ENCODE data around the gene PDSS2.

DNA sequence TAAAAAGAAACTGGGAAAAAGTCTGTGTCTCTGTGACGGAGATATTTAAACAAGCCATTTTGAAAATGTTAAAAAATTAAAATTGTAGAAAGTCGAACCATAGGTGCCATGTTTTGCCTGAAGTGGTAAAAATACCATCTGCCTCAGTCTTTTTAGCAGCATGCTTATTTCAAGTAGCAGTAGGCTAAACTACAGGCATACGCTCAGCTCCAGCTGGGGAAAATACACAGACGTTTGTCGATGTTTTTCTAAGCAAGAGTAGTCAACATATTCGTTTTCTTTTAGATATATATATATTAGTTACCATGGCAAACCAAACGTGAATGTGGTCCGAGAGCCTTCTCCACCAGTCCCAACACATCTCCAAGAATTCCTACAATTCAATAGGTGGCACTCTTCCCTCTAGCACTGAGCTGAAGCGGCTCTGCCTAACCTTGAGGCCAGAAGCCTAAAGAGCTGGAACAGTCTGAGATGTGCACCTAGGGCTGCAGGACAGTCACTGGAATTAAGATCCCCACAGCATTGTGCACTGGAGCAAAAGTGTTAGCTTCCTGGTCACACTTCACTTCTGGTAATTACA, 273.9 kb downstream of the PDSS2 start:
- TF ChIP-seq RAD21 (IDR thresholded peaks at IDR 0.05; ENCODE audit: low read length) (peak; percentile 78), POLR2AphosphoS5 (IDR thresholded peaks at IDR 0.05; ENCODE audit: low read depth, low read length) (no peak), FOXM1 (IDR thresholded peaks at IDR 0.05; ENCODE audit: low read depth) (no peak), TAF1 (IDR thresholded peaks at IDR 0.05; ENCODE audit: borderline replicate concordance, low read depth, low read length) (no peak), SMC3 (IDR thresholded peaks at IDR 0.05; ENCODE audit: low read depth, low read length) (peak; percentile 29; the same call in 1 of the 2 replicates), MEF2A (IDR thresholded peaks at IDR 0.05; ENCODE audit: borderline replicate concordance, low read depth) (no peak), GABPA (IDR thresholded peaks at IDR 0.05; ENCODE audit: low read depth) (no peak), CHD2 (IDR thresholded peaks at IDR 0.05; ENCODE audit: low read length, partially characterized antibody) (no peak), RCOR1 (IDR thresholded peaks at IDR 0.05; ENCODE audit: low read length) (no peak)
- TF ChIP-seq, protein P1, sequence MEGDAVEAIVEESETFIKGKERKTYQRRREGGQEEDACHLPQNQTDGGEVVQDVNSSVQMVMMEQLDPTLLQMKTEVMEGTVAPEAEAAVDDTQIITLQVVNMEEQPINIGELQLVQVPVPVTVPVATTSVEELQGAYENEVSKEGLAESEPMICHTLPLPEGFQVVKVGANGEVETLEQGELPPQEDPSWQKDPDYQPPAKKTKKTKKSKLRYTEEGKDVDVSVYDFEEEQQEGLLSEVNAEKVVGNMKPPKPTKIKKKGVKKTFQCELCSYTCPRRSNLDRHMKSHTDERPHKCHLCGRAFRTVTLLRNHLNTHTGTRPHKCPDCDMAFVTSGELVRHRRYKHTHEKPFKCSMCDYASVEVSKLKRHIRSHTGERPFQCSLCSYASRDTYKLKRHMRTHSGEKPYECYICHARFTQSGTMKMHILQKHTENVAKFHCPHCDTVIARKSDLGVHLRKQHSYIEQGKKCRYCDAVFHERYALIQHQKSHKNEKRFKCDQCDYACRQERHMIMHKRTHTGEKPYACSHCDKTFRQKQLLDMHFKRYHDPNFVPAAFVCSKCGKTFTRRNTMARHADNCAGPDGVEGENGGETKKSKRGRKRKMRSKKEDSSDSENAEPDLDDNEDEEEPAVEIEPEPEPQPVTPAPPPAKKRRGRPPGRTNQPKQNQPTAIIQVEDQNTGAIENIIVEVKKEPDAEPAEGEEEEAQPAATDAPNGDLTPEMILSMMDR (IDR thresholded peaks at IDR 0.05), result peak; percentile 29
- TF ChIP-seq, protein P2, sequence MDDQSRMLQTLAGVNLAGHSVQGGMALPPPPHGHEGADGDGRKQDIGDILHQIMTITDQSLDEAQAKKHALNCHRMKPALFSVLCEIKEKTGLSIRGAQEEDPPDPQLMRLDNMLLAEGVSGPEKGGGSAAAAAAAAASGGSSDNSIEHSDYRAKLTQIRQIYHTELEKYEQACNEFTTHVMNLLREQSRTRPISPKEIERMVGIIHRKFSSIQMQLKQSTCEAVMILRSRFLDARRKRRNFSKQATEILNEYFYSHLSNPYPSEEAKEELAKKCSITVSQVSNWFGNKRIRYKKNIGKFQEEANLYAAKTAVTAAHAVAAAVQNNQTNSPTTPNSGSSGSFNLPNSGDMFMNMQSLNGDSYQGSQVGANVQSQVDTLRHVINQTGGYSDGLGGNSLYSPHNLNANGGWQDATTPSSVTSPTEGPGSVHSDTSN (IDR thresholded peaks at IDR 0.05), result no peak
- TF ChIP-seq, protein P3, sequence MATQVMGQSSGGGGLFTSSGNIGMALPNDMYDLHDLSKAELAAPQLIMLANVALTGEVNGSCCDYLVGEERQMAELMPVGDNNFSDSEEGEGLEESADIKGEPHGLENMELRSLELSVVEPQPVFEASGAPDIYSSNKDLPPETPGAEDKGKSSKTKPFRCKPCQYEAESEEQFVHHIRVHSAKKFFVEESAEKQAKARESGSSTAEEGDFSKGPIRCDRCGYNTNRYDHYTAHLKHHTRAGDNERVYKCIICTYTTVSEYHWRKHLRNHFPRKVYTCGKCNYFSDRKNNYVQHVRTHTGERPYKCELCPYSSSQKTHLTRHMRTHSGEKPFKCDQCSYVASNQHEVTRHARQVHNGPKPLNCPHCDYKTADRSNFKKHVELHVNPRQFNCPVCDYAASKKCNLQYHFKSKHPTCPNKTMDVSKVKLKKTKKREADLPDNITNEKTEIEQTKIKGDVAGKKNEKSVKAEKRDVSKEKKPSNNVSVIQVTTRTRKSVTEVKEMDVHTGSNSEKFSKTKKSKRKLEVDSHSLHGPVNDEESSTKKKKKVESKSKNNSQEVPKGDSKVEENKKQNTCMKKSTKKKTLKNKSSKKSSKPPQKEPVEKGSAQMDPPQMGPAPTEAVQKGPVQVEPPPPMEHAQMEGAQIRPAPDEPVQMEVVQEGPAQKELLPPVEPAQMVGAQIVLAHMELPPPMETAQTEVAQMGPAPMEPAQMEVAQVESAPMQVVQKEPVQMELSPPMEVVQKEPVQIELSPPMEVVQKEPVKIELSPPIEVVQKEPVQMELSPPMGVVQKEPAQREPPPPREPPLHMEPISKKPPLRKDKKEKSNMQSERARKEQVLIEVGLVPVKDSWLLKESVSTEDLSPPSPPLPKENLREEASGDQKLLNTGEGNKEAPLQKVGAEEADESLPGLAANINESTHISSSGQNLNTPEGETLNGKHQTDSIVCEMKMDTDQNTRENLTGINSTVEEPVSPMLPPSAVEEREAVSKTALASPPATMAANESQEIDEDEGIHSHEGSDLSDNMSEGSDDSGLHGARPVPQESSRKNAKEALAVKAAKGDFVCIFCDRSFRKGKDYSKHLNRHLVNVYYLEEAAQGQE (IDR thresholded peaks at IDR 0.05; ENCODE audit: low read depth, low read length), result no peak
- TF ChIP-seq, protein P4, sequence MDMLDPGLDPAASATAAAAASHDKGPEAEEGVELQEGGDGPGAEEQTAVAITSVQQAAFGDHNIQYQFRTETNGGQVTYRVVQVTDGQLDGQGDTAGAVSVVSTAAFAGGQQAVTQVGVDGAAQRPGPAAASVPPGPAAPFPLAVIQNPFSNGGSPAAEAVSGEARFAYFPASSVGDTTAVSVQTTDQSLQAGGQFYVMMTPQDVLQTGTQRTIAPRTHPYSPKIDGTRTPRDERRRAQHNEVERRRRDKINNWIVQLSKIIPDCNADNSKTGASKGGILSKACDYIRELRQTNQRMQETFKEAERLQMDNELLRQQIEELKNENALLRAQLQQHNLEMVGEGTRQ (IDR thresholded peaks at IDR 0.05; ENCODE audit: borderline replicate concordance, low read depth, low read length), result no peak
